Stomach (tissue), 4 donors: ENCODE data around the gene MGST3.

ENCODE experiments used
- EP300 ChIP-seq: sonication (generic); formaldehyde crosslinking; IDR thresholded peaks from one replicate; pipeline ENCODE4 v1.6.1; 2017; ENCODE audit warnings: antibody characterized with exemption
- POLR2A ChIP-seq, 4 donors: fragments of 450-650 bp; IDR thresholded peaks; one replicate each; pipeline ENCODE4 v1.6.1; 2016; ENCODE audit warnings: antibody characterized with exemption in 4 of 4, control low read depth in 2 of 4, mild to moderate bottlenecking in 1 of 4, moderate library complexity in 1 of 4
- POLR2AphosphoS5 ChIP-seq, 3 donors: sonication (generic); formaldehyde crosslinking; IDR thresholded peaks; one replicate each; pipeline ENCODE4 v1.6.1; 2016; ENCODE audit warnings: antibody characterized with exemption in 3 of 3
- TF ChIP-seq, protein P1 (sequence below), 7 experiments: fragments of 450-650 bp in 4 of 7; fragments of 200-600 bp in 3 of 7; sonication (generic) in 3 of 7; IDR thresholded peaks; one replicate each; pipeline ENCODE4 v1.5.1; 2016 to 2019; ENCODE audit warnings: antibody characterized with exemption in 7 of 7, control low read depth in 2 of 7, mild to moderate bottlenecking in 1 of 7

DNA sequence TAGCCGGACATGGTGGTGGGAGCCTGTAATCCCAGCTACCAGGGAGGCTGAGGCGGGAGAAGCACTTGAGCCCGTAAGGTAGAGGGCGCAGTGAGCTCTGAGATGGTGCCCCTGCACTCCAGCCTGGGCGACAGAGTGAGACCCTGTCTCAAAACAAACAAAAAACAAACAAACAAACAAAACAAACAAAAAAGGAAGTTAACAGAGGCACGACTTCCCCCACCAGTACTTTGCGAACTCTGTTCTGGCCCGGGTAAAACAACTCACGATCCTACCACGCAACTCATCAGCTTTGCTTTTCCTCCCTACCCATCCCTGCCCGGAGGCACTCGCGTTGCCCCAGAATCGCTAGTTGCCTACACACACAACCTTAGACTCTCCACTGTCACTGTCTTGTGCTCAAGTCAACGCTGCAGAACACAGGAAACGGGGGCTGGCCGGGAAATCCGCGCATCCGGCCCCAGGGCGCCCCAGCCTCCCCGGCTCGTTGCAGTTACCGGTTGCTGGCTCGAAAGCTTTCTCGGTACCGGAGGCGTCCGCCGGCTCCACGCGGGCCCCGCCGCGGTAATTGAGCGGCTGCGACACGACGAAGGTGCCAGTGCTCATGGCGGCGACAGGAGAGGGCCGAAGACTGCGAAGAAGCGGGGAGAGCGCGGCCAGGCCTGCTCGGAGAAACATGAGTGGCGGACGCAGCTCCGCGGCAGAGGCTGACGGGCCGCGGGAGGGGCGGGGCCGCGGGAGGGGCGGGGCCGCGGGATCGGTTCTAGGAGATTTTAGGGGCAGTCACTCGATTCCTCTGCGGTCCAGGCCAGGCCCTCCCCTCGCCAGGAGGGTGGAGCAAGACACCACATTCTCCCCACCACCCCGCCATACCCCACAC, 67.1 kb downstream of the MGST3 start, which contains the start of gene ALDH9A1:
- TF ChIP-seq, protein P1, sequence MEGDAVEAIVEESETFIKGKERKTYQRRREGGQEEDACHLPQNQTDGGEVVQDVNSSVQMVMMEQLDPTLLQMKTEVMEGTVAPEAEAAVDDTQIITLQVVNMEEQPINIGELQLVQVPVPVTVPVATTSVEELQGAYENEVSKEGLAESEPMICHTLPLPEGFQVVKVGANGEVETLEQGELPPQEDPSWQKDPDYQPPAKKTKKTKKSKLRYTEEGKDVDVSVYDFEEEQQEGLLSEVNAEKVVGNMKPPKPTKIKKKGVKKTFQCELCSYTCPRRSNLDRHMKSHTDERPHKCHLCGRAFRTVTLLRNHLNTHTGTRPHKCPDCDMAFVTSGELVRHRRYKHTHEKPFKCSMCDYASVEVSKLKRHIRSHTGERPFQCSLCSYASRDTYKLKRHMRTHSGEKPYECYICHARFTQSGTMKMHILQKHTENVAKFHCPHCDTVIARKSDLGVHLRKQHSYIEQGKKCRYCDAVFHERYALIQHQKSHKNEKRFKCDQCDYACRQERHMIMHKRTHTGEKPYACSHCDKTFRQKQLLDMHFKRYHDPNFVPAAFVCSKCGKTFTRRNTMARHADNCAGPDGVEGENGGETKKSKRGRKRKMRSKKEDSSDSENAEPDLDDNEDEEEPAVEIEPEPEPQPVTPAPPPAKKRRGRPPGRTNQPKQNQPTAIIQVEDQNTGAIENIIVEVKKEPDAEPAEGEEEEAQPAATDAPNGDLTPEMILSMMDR (IDR thresholded peaks at IDR 0.05), result peak in 4 of 7 experiments; percentile 7 to 13 (median 11)
- TF ChIP-seq POLR2A (IDR thresholded peaks at IDR 0.05) (peak in 1 of 4 donors; percentile 70), EP300 (no peak), POLR2AphosphoS5 (IDR thresholded peaks at IDR 0.05) (peak; percentile 68 to 90 (median 86))
